ENCODE measurements around the gene CCDC149. TPM values are rescaled to one million over a fixed set of nuclear protein-coding genes. Genes with fewer than 3 reads are reported as not detected.

The CCDC149 gene
- total and polyA plus RNA-seq, 2 donors (not counting 3 experiments of a cell fraction or from before 2014, with no cell fraction given) = 7.8 to 11.3 TPM

- no peak for FAIRE-seq
- no peak for DNase-seq (ENCODE audit: low read depth, low spot score)
- no peaks in the 10 kb centered on the region for H3K9me3 ChIP-seq (replicated peaks; ENCODE audit: control insufficient read depth, insufficient read depth, low read length)
- dilution Hi-C loops (cut with MboI; ENCODE audit: extremely low pct_ligation_motif_present, low sequenced_read_pairs) (no loop called here), intact Hi-C loops (cut with micrococcal nuclease) (no loop called here)
- POLR2A ChIA-PET = no interaction called here
- H4K20me1 ChIP-seq (replicated peaks; ENCODE audit: control insufficient read depth, extremely low read depth, insufficient read depth, low read length) = no peaks in the 10 kb centered on the region
- peaks cover 6% of the 10 kb centered on the region for H3K4me1 ChIP-seq (ENCODE audit: control insufficient read depth, extremely low read depth, insufficient read depth, low read length)
- H3K36me3 ChIP-seq (ENCODE audit: control insufficient read depth in 2 of 2, extremely low read depth in 1 of 2, insufficient read depth in 2 of 2, low read length in 2 of 2) = no peaks in the 10 kb centered on the region
- H3K9ac ChIP-seq (replicated peaks; ENCODE audit: extremely low read depth, insufficient read depth, low read length) = no peak overlapping the region
- BruUV-seq (replicated peaks) = no TSS peak
- no peak overlapping the region for H3K27ac ChIP-seq (ENCODE audit: insufficient read depth, low read depth, low read length)
- TF ChIP-seq, protein P1, sequence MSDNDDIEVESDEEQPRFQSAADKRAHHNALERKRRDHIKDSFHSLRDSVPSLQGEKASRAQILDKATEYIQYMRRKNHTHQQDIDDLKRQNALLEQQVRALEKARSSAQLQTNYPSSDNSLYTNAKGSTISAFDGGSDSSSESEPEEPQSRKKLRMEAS (IDR thresholded peaks at IDR 0.05; ENCODE audit: insufficient read depth, insufficient read length) = no peak
- TF ChIP-seq JUN (IDR thresholded peaks at IDR 0.05; ENCODE audit: borderline replicate concordance, insufficient read depth, insufficient read length, low read depth) (no peak), FOS (IDR thresholded peaks at IDR 0.05; ENCODE audit: borderline replicate concordance, insufficient read depth, low read length) (no peak), CTCF (IDR thresholded peaks at IDR 0.05; ENCODE audit: extremely low read depth in 1 of 2, insufficient read depth in 1 of 2, low read depth in 1 of 2, low read length in 2 of 2) (no peak), MYC (IDR thresholded peaks at IDR 0.05; ENCODE audit: low read depth, low read length) (no peak), GATA2 (IDR thresholded peaks at IDR 0.05; ENCODE audit: insufficient read depth, insufficient read length, low read depth, low read length) (no peak), POLR2A (IDR thresholded peaks at IDR 0.05; ENCODE audit: low read depth, low read length) (no peak), EZH2 (IDR thresholded peaks at IDR 0.05; ENCODE audit: borderline replicate concordance, low read depth, low read length, severe bottlenecking) (no peak), POLR2AphosphoS5 (IDR thresholded peaks at IDR 0.05; ENCODE audit: insufficient read depth, low read depth, low read length) (no peak)
- no peak overlapping the region for H3K4me3 ChIP-seq (replicated peaks in 1 of 3; ENCODE audit: insufficient read depth in 1 of 3, low read depth in 1 of 3, low read length in 3 of 3)
- H3K4me2 ChIP-seq (ENCODE audit: insufficient read depth, low read length) = no peak overlapping the region
- CTCF ChIA-PET = no interaction called here
- no peak overlapping the region for H2AFZ ChIP-seq (ENCODE audit: low read depth, low read length)
- no peaks in the 10 kb centered on the region for H3K27me3 ChIP-seq (ENCODE audit: control insufficient read depth in 2 of 2, insufficient read depth in 2 of 2, low read length in 2 of 2)
- H3K79me2 ChIP-seq (ENCODE audit: control insufficient read depth, insufficient read depth, low read length) = no peaks in the 10 kb centered on the region
- no peaks in the 10 kb centered on the region for H3K9me1 ChIP-seq (replicated peaks; ENCODE audit: control insufficient read depth, extremely low read depth, insufficient read depth, low read length)
These were observed 75.1 kb downstream of the CCDC149 start for GRCh38 chr4:24837781-24838180.

Measured in endothelial cell of umbilical vein (primary cell).